GM12892 (cell line): Measurements from ENCODE around the gene MYOG.

ENCODE experiments used
- POLR2A ChIP-seq: IDR thresholded peaks from 2 replicates; pipeline ENCODE4 v1.6.1; 2011; ENCODE audit warnings: low read depth, low read length, control low read depth
- TAF1 ChIP-seq: IDR thresholded peaks from 2 replicates; pipeline ENCODE4 v1.6.1; 2011; ENCODE audit warnings: low read depth, mild to moderate bottlenecking, control low read depth, low read length, borderline replicate concordance

DNA sequence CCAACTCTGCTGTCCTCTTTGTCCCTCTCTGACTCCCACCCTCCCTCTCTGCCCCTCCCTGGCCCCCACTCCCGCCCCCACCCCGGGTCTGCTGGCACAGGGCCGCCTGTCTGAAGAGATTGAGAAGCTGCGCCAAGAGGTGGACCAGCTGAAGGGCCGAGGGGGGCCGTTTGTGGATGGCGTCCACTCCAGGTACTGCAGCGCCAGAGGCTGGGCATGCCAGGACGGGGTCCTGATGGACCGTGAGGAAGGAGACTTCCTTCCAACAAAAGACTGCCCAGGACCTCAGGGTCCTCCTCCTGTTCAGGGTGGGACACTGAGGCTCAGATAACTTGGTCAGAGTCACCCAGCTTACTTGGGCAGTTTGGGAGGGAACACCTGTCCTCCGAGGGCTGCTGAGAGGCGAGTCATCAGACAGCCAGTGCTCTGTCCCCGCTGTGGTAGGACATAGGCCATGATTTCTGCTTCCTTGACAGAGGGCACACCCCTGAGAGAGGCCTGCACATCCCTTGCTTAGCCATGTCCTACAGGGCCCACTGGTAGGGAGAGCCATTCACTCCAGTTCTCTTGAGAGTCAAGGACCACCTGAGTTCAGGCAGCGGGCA lies 36.1 kb downstream of the MYOG start:
- TF ChIP-seq POLR2A = no peak
- no peak for TF ChIP-seq TAF1
